H1 (cell line): ENCODE data around the gene FOXK1. TPM values are rescaled to one million over a fixed set of nuclear protein-coding genes. Genes with fewer than 3 reads are reported as not detected.

Source experiments
- CTBP2 ChIP-seq: IDR thresholded peaks from 2 replicates; pipeline ENCODE4 v1.7.0; 2011; ENCODE audit warnings: borderline replicate concordance, mild to moderate bottlenecking, moderate library complexity, mixed read lengths, low read length; ENCODE audit not compliant: insufficient read depth, insufficient read length
- EZH2 ChIP-seq: fragments of 200-600 bp; sonication (generic); IDR thresholded peaks from 2 replicates; pipeline ENCODE4 v1.7.1; 2012; ENCODE audit warnings: low read depth, mild to moderate bottlenecking, moderate library complexity, low read length, inconsistent platforms; ENCODE audit not compliant: severe bottlenecking
- FOSL1 ChIP-seq: IDR thresholded peaks from 2 replicates; pipeline ENCODE4 v1.6.1; 2011; ENCODE audit warnings: mild to moderate bottlenecking, low read depth, low read length, moderate library complexity; ENCODE audit not compliant: insufficient read depth
- KDM5A ChIP-seq: fragments of 200-600 bp; IDR thresholded peaks from 2 replicates; pipeline ENCODE4 v1.7.1; 2012; ENCODE audit warnings: mild to moderate bottlenecking, low read length, inconsistent platforms, mixed read lengths
- PHF8 ChIP-seq: fragments of 200-600 bp; sonication (generic); conservative IDR thresholded peaks from 2 replicates; pipeline ENCODE4 v1.7.1; 2012; ENCODE audit warnings: low read depth, mild to moderate bottlenecking, inconsistent platforms, low read length, moderate library complexity
- RNF2 ChIP-seq: fragments of 200-900, 300-1000 bp; sonication (generic); IDR thresholded peaks from 2 replicates; pipeline ENCODE4 v1.7.1; 2016; ENCODE audit warnings: borderline replicate concordance, low read depth, mild to moderate bottlenecking, antibody characterized with exemption, low read length; ENCODE audit not compliant: poor library complexity, severe bottlenecking; ENCODE audit errors: missing control alignments
- SAP30 ChIP-seq: fragments of 300-600 bp; sonication (generic); IDR thresholded peaks from 2 replicates; pipeline ENCODE4 v1.7.1; 2012; ENCODE audit warnings: low read length, moderate library complexity, mild to moderate bottlenecking, inconsistent platforms; ENCODE audit not compliant: insufficient read depth, insufficient replicate concordance
- SIN3A ChIP-seq, 2 experiments: IDR thresholded peaks in 1 of 2; conservative IDR thresholded peaks in 1 of 2; 2 replicates each; pipeline ENCODE4 v1.6.1; 2011 to 2012; ENCODE audit warnings: low read length in 2 of 2, improper control_type of control experiment in 1 of 2, low read depth in 1 of 2, mild to moderate bottlenecking in 1 of 2
- SRF ChIP-seq: IDR thresholded peaks from 2 replicates; pipeline ENCODE4 v1.6.1; 2011; ENCODE audit warnings: mild to moderate bottlenecking, low read depth, low read length, moderate library complexity
- polyA plus RNA-seq, 7 experiments: library from polyadenylated mRNA; depleted of rRNA in 3 of 7; stranded (reverse) in 5 of 7; unstranded in 2 of 7; fragments of >200 nt in 5 of 7; fragments of 200-250 nt in 2 of 7; gene quantifications; 1 replicate in 5 of 7; 2 replicates in 1 of 7; 4 replicates in 1 of 7; pipeline versions ENCODE4 v1.2.1 to v1.2.3, GENCODE V29; 2011 to 2013; ENCODE audit warnings: missing spikeins in 2 of 7, mixed read lengths in 2 of 7
- total RNA-seq: library from RNA; stranded (reverse); fragmentation: NEBNext Ultra II Directional; extraction: Animal tissue kit (Norgen Biotek cat#: 25700); gene quantifications from 2 replicates; pipeline ENCODE4 v1.2.1, GENCODE V29; 2021

The FOXK1 gene
- total and polyA plus RNA-seq, 2 of the 8 experiments (the other 6 are each of a cell fraction or from before 2014, with no cell fraction given) = 2.0 to 8.5 TPM

DNA sequence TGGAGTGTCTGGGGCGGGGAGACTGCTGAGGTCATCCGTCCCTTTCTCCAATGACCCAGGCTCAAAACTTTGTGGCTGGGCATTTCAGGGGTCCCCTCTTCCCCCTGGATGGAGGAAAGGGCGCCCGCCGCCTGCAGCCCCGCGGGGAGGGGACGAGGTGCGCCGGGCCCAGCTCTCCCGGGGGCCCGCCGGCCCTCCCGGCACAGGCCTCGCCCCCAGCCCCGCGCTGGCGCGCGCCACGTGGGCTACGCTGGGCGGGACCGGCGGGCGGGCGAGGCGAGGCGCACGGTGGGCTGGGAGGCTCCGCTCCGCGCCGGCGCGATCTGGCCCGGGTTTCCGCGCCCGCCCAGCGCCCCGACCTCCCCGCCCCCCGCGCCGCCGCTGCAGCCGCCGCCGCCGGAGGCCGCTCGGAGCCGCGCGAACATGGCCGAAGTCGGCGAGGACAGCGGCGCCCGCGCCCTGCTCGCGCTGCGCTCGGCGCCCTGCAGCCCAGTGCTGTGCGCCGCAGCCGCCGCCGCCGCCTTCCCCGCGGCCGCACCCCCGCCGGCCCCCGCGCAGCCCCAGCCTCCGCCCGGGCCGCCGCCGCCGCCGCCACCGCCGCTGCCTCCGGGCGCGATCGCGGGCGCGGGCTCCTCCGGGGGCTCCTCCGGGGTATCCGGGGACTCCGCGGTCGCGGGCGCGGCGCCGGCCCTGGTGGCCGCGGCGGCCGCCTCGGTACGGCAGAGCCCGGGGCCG, at the start of gene FOXK1 (continued):
- TF ChIP-seq PHF8 = 0 out of 2 replicates have a peak, but pooled peaks have one; percentile 4
- no peak for TF ChIP-seq SAP30
- no peak for TF ChIP-seq CTBP2
- no peak for TF ChIP-seq KDM5A
- TF ChIP-seq RNF2 = no peak
- TF ChIP-seq SIN3A (conservative IDR thresholded peaks at IDR 0.05 in 1 of 2, IDR thresholded peaks at IDR 0.05 in 1 of 2; ENCODE audit: low read depth in 1 of 2, low read length in 2 of 2) = no peak
- TF ChIP-seq FOSL1 = no peak
- TF ChIP-seq SRF = no peak
- no peak for TF ChIP-seq EZH2
